Measurements from ENCODE around the gene PCDHGB3. TPM values are rescaled to one million over a fixed set of nuclear protein-coding genes. Genes with fewer than 3 reads are reported as not detected.
"Not testable (repeated sequence)": the region's sequence is repeated elsewhere in the genome, so short reads cannot be mapped to it uniquely, and the experiment has no call there.

PCDHGB3 gene
- total RNA-seq, 1 donor from 2014 or later, result 0.19 TPM

GRCh38 chr5:141330299-141331080 lies 39.6 kb upstream of the PCDHGB3 start, which contains the start of gene PCDHGA1:
Gene PCDHGA1, plus strand, starts transcription at chr5:141330514.
- DNase-seq (ENCODE audit: extremely low spot score, unreplicated experiment), result no peak
- Mint-ChIP-seq H3K27ac (ENCODE audit: unreplicated experiment) (no peak within 1 kb of the TSS), H3K4me1 (ENCODE audit: unreplicated experiment) (no peaks in the 10 kb centered on the region), H3K9me3 (ENCODE audit: unreplicated experiment) (peaks cover 30% of the 10 kb centered on the region), H3K4me3 (ENCODE audit: unreplicated experiment) (no peak within 1 kb of the TSS), H3K36me3 (ENCODE audit: unreplicated experiment) (no peaks in the 10 kb centered on the region), H3K27me3 (ENCODE audit: unreplicated experiment) (peaks cover 1% of the 10 kb centered on the region)
- TF ChIP-seq CTCF (IDR thresholded peaks at IDR 0.05), result no peak

DNA sequence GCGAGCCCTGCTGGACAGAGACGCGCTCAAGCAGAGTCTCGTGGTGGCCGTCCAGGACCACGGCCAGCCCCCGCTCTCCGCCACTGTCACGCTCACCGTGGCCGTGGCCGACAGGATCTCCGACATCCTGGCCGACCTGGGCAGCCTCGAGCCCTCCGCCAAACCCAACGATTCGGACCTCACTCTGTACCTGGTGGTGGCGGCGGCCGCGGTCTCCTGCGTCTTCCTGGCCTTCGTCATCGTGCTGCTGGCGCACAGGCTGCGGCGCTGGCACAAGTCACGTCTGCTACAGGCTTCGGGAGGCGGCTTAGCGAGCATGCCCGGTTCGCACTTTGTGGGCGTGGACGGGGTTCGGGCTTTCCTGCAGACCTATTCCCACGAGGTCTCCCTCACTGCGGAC lies 37.5 kb upstream of the PCDHGB3 start:
- H3K27me3 Mint-ChIP-seq (ENCODE audit: unreplicated experiment); H3K36me3 Mint-ChIP-seq (ENCODE audit: unreplicated experiment); H3K27ac Mint-ChIP-seq (ENCODE audit: unreplicated experiment); DNase-seq (ENCODE audit: extremely low spot score, unreplicated experiment); H3K4me3 Mint-ChIP-seq (ENCODE audit: unreplicated experiment); H3K4me1 Mint-ChIP-seq (ENCODE audit: unreplicated experiment): not testable (repeated sequence)
- peaks cover 42% of the 10 kb centered on the region for H3K9me3 Mint-ChIP-seq (ENCODE audit: unreplicated experiment)

GRCh38 chr5:141338538-141339306 lies 31.3 kb upstream of the PCDHGB3 start, which contains the start of gene PCDHGA2:
Gene PCDHGA2, plus strand, starts transcription at chr5:141338760.
- no peak for TF ChIP-seq CTCF (IDR thresholded peaks at IDR 0.05)
- peaks cover 51% of the 10 kb centered on the region for H3K9me3 Mint-ChIP-seq (ENCODE audit: unreplicated experiment)
- H3K4me1 Mint-ChIP-seq (ENCODE audit: unreplicated experiment), result no peaks in the 10 kb centered on the region
- no peak within 1 kb of the TSS for H3K27ac Mint-ChIP-seq (ENCODE audit: unreplicated experiment)
- no peak for DNase-seq (ENCODE audit: extremely low spot score, unreplicated experiment)
- H3K27me3 Mint-ChIP-seq (ENCODE audit: unreplicated experiment), result peaks cover 2% of the 10 kb centered on the region
- H3K36me3 Mint-ChIP-seq (ENCODE audit: unreplicated experiment), result no peaks in the 10 kb centered on the region
- no peak within 1 kb of the TSS for H3K4me3 Mint-ChIP-seq (ENCODE audit: unreplicated experiment)

DNA sequence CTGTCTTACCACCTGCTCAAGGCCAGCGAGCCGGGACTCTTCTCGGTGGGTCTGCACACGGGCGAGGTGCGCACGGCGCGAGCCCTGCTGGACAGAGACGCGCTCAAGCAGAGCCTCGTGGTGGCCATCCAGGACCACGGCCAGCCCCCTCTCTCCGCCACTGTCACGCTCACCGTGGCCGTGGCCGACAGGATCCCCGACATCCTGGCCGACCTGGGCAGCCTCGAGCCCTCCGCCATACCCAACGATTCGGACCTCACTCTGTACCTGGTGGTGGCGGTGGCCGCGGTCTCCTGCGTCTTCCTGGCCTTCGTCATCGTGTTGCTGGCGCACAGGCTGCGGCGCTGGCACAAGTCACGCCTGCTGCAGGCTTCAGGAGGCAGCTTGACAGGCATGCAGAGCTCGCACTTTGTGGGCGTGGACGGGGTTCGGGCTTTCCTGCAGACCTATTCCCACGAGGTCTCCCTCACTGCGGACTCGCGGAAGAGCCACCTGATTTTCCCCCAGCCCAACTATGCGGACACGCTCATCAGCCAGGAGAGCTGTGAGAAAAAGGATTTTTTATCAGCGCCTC lies 29.2 kb upstream of the PCDHGB3 start:
- H3K4me1 Mint-ChIP-seq (ENCODE audit: unreplicated experiment); H3K27me3 Mint-ChIP-seq (ENCODE audit: unreplicated experiment); H3K36me3 Mint-ChIP-seq (ENCODE audit: unreplicated experiment); H3K27ac Mint-ChIP-seq (ENCODE audit: unreplicated experiment); H3K4me3 Mint-ChIP-seq (ENCODE audit: unreplicated experiment); DNase-seq (ENCODE audit: extremely low spot score, unreplicated experiment): not testable (repeated sequence)
- peaks cover 44% of the 10 kb centered on the region for H3K9me3 Mint-ChIP-seq (ENCODE audit: unreplicated experiment)

- peaks cover 38% of the 10 kb centered on the region for H3K9me3 Mint-ChIP-seq (ENCODE audit: unreplicated experiment)
- no peaks in the 10 kb centered on the region for H3K4me1 Mint-ChIP-seq (ENCODE audit: unreplicated experiment)
- no peak for TF ChIP-seq CTCF (IDR thresholded peaks at IDR 0.05)
- H3K27me3 Mint-ChIP-seq (ENCODE audit: unreplicated experiment), result no peaks in the 10 kb centered on the region
- no peak overlapping the region for H3K27ac Mint-ChIP-seq (ENCODE audit: unreplicated experiment)
- no peak overlapping the region for H3K4me3 Mint-ChIP-seq (ENCODE audit: unreplicated experiment)
- no peak for DNase-seq (ENCODE audit: extremely low spot score, unreplicated experiment)
- H3K36me3 Mint-ChIP-seq (ENCODE audit: unreplicated experiment), result no peaks in the 10 kb centered on the region
These were observed 27.3 kb upstream of the PCDHGB3 start for GRCh38 chr5:141342773-141343172.
